Lower leg skin (tissue), 4 donors: ENCODE measurements around the gene KIRREL3. TPM values are rescaled to one million over a fixed set of nuclear protein-coding genes. Genes with fewer than 3 reads are reported as not detected.

ENCODE experiments used
- DNase-seq, 2 donors: peaks; one replicate each; pipeline ENCODE4 v3.0.0-alpha.2; 2019; ENCODE audit warnings: low spot score in 2 of 2
- H3K4me3 ChIP-seq: fragments of 200-600 bp; sonication (generic); 2 replicates; pipeline ENCODE4 v1.5.1; 2017; ENCODE audit warnings: mild to moderate bottlenecking, low read depth; ENCODE audit not compliant: poor library complexity, severe bottlenecking
- CTCF ChIP-seq, 3 donors: fragments of 450-650 bp; IDR thresholded peaks; one replicate each; pipeline ENCODE4 v1.5.1; 2016; ENCODE audit warnings: antibody characterized with exemption in 3 of 3, mild to moderate bottlenecking in 3 of 3, moderate library complexity in 2 of 3
- POLR2A ChIP-seq, 2 donors: fragments of 450-650 bp; IDR thresholded peaks; one replicate each; pipeline ENCODE4 v1.6.1; 2016 to 2017; ENCODE audit warnings: antibody characterized with exemption in 2 of 2, mild to moderate bottlenecking in 1 of 2, moderate library complexity in 1 of 2
- WGBS, 2 donors: methylation state at CpG; one replicate each; pipeline ENCODE4 v1.1.5; 2018; 5-methylcytosine and 5-hydroxymethylcytosine counted together
- intact Hi-C: fragments of 100-400 bp; cut with DNase I; formaldehyde crosslinking; loops from one replicate; pipeline ENCODE4 v1.15.0; 2023; ENCODE audit warnings: low total_unique reads
- total RNA-seq, 4 donors: library from RNA; depleted of rRNA; stranded (reverse); fragments of >200 nt; gene quantifications; one replicate each; pipeline ENCODE4 v1.1.0, GENCODE V29; 2016

KIRREL3 gene
- total RNA-seq, 4 donors from 2014 or later = 0.13 TPM; not detected in 3

DNA sequence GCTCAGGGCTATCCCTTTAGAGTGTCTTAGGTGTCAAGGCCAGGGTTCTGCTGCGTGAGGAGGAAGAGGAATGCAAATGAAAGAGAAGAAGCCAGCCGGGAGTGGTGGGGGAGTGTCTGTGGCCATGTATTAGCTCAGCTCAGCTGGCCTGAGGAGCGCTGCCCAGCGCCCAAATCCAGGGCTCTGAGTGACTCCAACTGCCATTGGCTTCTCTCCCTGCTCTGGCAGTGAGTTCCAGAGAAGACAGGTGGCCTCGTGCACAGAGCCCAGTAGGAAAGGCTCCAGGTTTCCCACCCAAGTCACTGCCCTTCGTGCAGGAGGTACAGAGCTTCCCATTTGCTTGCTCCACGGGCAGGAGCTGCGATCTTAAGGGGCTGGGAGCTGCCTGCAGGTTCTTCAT, 302.0 kb downstream of the KIRREL3 start:
- DNase-seq = no peak
- 63 to 70% methylated on average over 8 of the region's 8 CpGs for WGBS, 2 donors
- intact Hi-C loops = no loop called here
- TF ChIP-seq CTCF (IDR thresholded peaks at IDR 0.05) (no peak), POLR2A (IDR thresholded peaks at IDR 0.05) (no peak)
- H3K4me3 ChIP-seq = no peak overlapping the region

GRCh38 chr11:126697936-126698335, 302.6 kb downstream of the KIRREL3 start:
- no peak for DNase-seq
- 56 to 64% methylated on average over 6 of the region's 6 CpGs for WGBS, 2 donors
- intact Hi-C loops = no loop called here
- H3K4me3 ChIP-seq = no peak overlapping the region
- TF ChIP-seq POLR2A (IDR thresholded peaks at IDR 0.05) (no peak), CTCF (IDR thresholded peaks at IDR 0.05) (no peak)

- TF ChIP-seq POLR2A (IDR thresholded peaks at IDR 0.05) = no peak
- WGBS, 2 donors = 79 to 82% methylated on average over 8 of the region's 8 CpGs
- no peak overlapping the region for H3K4me3 ChIP-seq
- no peak for DNase-seq
- intact Hi-C loops = no loop called here
Observed at GRCh38 chr11:126696982-126697381, 303.6 kb downstream of the KIRREL3 start.

GRCh38 chr11:126695293-126695692, 305.3 kb downstream of the KIRREL3 start:
- no peak for DNase-seq
- no peak for TF ChIP-seq POLR2A (IDR thresholded peaks at IDR 0.05)
- TF ChIP-seq CTCF (IDR thresholded peaks at IDR 0.05) = no peak
- intact Hi-C loops = no loop called here
- 60 to 68% methylated on average over 4 of the region's 4 CpGs for WGBS, 2 donors
- no peak overlapping the region for H3K4me3 ChIP-seq

DNA sequence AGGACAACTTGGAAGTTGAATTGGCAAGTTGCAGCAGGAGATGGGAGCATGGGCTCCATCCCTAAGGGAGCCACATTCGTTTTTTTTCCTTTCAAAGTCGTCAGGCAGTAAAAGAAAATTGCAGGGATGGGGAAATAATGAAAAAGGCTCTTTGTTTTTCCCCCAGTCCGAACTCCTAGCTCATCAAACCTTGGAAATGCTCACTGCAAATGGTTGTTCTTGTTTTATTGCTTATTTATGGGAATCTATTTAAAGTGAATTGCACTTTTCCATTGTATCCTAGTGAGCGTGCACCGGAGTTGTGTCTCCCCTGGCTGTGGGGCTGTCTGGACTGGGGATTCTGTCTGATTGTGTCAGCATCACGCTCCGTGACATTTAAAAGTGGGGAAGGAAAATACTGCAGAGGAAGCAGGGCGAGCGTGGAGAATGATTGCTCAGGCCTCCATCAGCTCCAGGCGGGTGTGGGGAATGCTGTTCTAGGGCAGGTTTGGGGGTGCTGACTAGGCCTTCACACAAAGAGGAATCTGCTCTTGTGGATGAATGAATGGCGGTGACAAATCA, 306.4 kb downstream of the KIRREL3 start:
- intact Hi-C loops = no loop called here
- DNase-seq = no peak
- TF ChIP-seq CTCF (IDR thresholded peaks at IDR 0.05) (no peak), POLR2A (IDR thresholded peaks at IDR 0.05) (no peak)
- H3K4me3 ChIP-seq = no peak overlapping the region
- 82 to 84% methylated on average over 11 of the region's 11 CpGs for WGBS, 2 donors

DNA sequence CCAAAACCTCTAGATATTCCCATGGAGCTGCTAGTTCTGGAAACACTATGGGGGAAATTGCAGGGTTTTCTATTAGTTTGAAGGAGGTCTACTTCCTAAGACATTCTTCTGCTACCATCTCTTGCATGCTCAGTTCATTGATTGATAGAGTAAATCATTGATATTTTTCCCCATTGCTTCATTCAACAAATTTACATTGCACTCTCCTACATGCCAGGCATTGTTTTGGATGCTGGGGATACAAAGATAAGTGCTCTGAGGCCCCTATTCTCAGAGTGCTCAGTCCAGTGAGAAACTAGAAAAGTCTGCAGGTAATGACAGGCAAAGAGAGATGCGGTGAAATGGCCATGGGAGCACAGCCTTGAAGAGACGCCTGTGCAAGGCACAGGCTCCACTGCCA, 313.1 kb downstream of the KIRREL3 start:
- intact Hi-C loops = no loop called here
- H3K4me3 ChIP-seq = no peak overlapping the region
- no peak for DNase-seq
- 88 to 93% methylated on average over 2 of the region's 2 CpGs for WGBS, 2 donors
- TF ChIP-seq CTCF (IDR thresholded peaks at IDR 0.05) (no peak), POLR2A (IDR thresholded peaks at IDR 0.05) (no peak)
